Endothelial cell of umbilical vein (primary cell): ENCODE data around the gene DCUN1D2. TPM values are rescaled to one million over a fixed set of nuclear protein-coding genes. Genes with fewer than 3 reads are reported as not detected.

ENCODE experiments used
- BruUV-seq: library from RNA; stranded (reverse); fragments of 400-500 nt; replicated peaks from 2 replicates; lab custom pipeline; 2021; lab: Mats Ljungman, UMichigan
- CTCF ChIA-PET: fragments of 300-600, 350-600 bp; sonication (Branson Sonifier 250); formaldehyde crosslinking; loops from one replicate; lab custom pipeline; 2021; ENCODE audit warnings: antibody characterized with exemption, inconsistent platforms; lab: Charles Lee
- POLR2A ChIA-PET: fragments of 300-600, 350-600 bp; sonication (Branson Sonifier 250); formaldehyde crosslinking; loops from one replicate; lab custom pipeline; 2021; ENCODE audit warnings: antibody characterized with exemption, inconsistent platforms; lab: Charles Lee
- DNase-seq: peaks from one replicate; pipeline ENCODE4 v3.0.0-alpha.2; 2011; ENCODE audit warnings: low read depth, low spot score
- FAIRE-seq: peaks from 2 replicates; lab custom pipeline; 2011; peaks lifted over from hg19 to GRCh38; lab: Jason Lieb, UNC
- H2AFZ ChIP-seq: 2 replicates; pipeline ENCODE4 v1.6.0; 2012; ENCODE audit warnings: low read depth, low read length, control low read depth, inconsistent platforms
- H3K27ac ChIP-seq: 2 replicates; pipeline ENCODE4 v1.5.1; 2011; ENCODE audit warnings: low read depth, mild to moderate bottlenecking, control low read depth, low read length, moderate library complexity; ENCODE audit not compliant: insufficient read depth
- H3K27me3 ChIP-seq, 2 experiments: 2 replicates each; pipeline versions ENCODE4 v1.6.0 to v1.6.1; 2011; ENCODE audit warnings: low read length in 2 of 2, mixed read lengths in 1 of 2; ENCODE audit not compliant: control insufficient read depth in 2 of 2, insufficient read depth in 2 of 2
- H3K36me3 ChIP-seq, 2 experiments: 2 replicates in 1 of 2; 3 replicates in 1 of 2; pipeline ENCODE4 v1.5.1; 2011; ENCODE audit warnings: low read length in 2 of 2, mild to moderate bottlenecking in 1 of 2, moderate library complexity in 1 of 2; ENCODE audit not compliant: control insufficient read depth in 2 of 2, insufficient read depth in 2 of 2; ENCODE audit errors: extremely low read depth in 1 of 2
- H3K4me1 ChIP-seq: 3 replicates; pipeline ENCODE4 v1.5.1; 2011; ENCODE audit warnings: mild to moderate bottlenecking, low read length; ENCODE audit not compliant: control insufficient read depth, insufficient read depth; ENCODE audit errors: extremely low read depth
- H3K4me2 ChIP-seq: 2 replicates; pipeline ENCODE4 v1.6.1; 2011; ENCODE audit warnings: low read length, control low read depth, mixed read lengths; ENCODE audit not compliant: insufficient read depth
- H3K4me3 ChIP-seq, 3 experiments: fragments of 200-600 bp in 1 of 3; sonication (generic), shearing (Covaris generic) in 1 of 3; replicated peaks in 1 of 3; 2 replicates each; pipeline ENCODE4 v1.5.1; 2011 to 2016; ENCODE audit warnings: control low read depth in 3 of 3, low read length in 3 of 3, mild to moderate bottlenecking in 2 of 3, inconsistent platforms in 1 of 3, low read depth in 1 of 3, moderate library complexity in 1 of 3; ENCODE audit not compliant: insufficient read depth in 1 of 3
- H3K79me2 ChIP-seq: 2 replicates; pipeline ENCODE4 v1.6.0; 2012; ENCODE audit warnings: low read length, inconsistent platforms; ENCODE audit not compliant: control insufficient read depth, insufficient read depth
- H3K9ac ChIP-seq: replicated peaks from 2 replicates; pipeline ENCODE3; 2011; ENCODE audit warnings: low read length, control low read depth; ENCODE audit not compliant: insufficient read depth; ENCODE audit errors: extremely low read depth
- H3K9me1 ChIP-seq: replicated peaks from 3 replicates; pipeline ENCODE4 v1.6.0; 2011; ENCODE audit warnings: mild to moderate bottlenecking, low read length; ENCODE audit not compliant: control insufficient read depth, insufficient read depth; ENCODE audit errors: extremely low read depth
- H3K9me3 ChIP-seq: replicated peaks from 2 replicates; pipeline ENCODE4 v1.5.1; 2012; ENCODE audit warnings: low read length, inconsistent platforms; ENCODE audit not compliant: control insufficient read depth, insufficient read depth
- H4K20me1 ChIP-seq: replicated peaks from 2 replicates; pipeline ENCODE3; 2011; ENCODE audit warnings: mild to moderate bottlenecking, low read length; ENCODE audit not compliant: control insufficient read depth, insufficient read depth; ENCODE audit errors: extremely low read depth
- CTCF ChIP-seq, 2 donors: IDR thresholded peaks; 1 replicate in 1 of 2; 2 replicates in 1 of 2; pipeline ENCODE4 v1.5.1; 2011; ENCODE audit warnings: low read length in 2 of 2, mild to moderate bottlenecking in 2 of 2, moderate library complexity in 2 of 2, control low read depth in 1 of 2, inconsistent platforms in 1 of 2, low read depth in 1 of 2; ENCODE audit not compliant: insufficient read depth in 1 of 2; ENCODE audit errors: extremely low read depth in 1 of 2
- EZH2 ChIP-seq: IDR thresholded peaks from 2 replicates; pipeline ENCODE4 v1.6.1; 2012; ENCODE audit warnings: borderline replicate concordance, low read depth, mild to moderate bottlenecking, moderate library complexity, low read length, inconsistent platforms; ENCODE audit not compliant: severe bottlenecking
- FOS ChIP-seq: IDR thresholded peaks from 2 replicates; pipeline ENCODE4 v1.6.1; 2011; ENCODE audit warnings: mild to moderate bottlenecking, low read length, moderate library complexity, borderline replicate concordance; ENCODE audit not compliant: insufficient read depth
- GATA2 ChIP-seq: IDR thresholded peaks from 2 replicates; pipeline ENCODE4 v1.7.0; 2011; ENCODE audit warnings: low read depth, mild to moderate bottlenecking, moderate library complexity, mixed read lengths, low read length; ENCODE audit not compliant: insufficient read length, insufficient read depth
- JUN ChIP-seq: IDR thresholded peaks from 2 replicates; pipeline ENCODE4 v1.6.1; 2011; ENCODE audit warnings: borderline replicate concordance, low read depth; ENCODE audit not compliant: insufficient read length, insufficient read depth
- MAX ChIP-seq: IDR thresholded peaks from 2 replicates; pipeline ENCODE4 v1.6.1; 2011; ENCODE audit not compliant: insufficient read depth, insufficient read length
- MYC ChIP-seq: IDR thresholded peaks from one replicate; pipeline ENCODE4 v1.6.1; 2011; ENCODE audit warnings: mild to moderate bottlenecking, low read depth, low read length
- POLR2A ChIP-seq: IDR thresholded peaks from 2 replicates; pipeline ENCODE4 v1.6.1; 2012; ENCODE audit warnings: low read depth, mild to moderate bottlenecking, control low read depth, low read length
- POLR2AphosphoS5 ChIP-seq: IDR thresholded peaks from 2 replicates; pipeline ENCODE4 v1.6.1; 2012; ENCODE audit warnings: low read depth, mild to moderate bottlenecking, control low read depth, low read length, moderate library complexity; ENCODE audit not compliant: insufficient read depth
- dilution Hi-C: fragments of 300-500 bp; cut with MboI; formaldehyde crosslinking; loops from one replicate; pipeline ENCODE4 v1.15.0; 2019; ENCODE audit warnings: low sequenced_read_pairs; ENCODE audit not compliant: extremely low pct_ligation_motif_present
- intact Hi-C: fragments of 100-400 bp; cut with micrococcal nuclease; formaldehyde crosslinking; loops from one replicate; pipeline ENCODE4 v1.10.0; 2022
- polyA plus RNA-seq, 4 experiments: library from polyadenylated mRNA; depleted of rRNA in 3 of 4; stranded (reverse) in 3 of 4; unstranded in 1 of 4; fragments of >200 nt; gene quantifications; 2 replicates each; pipeline versions ENCODE4 v1.2.1 to v1.2.3, GENCODE V29; 2011 to 2012; ENCODE audit warnings: missing spikeins in 1 of 4
- total RNA-seq: library from RNA; stranded (reverse); gene quantifications from 2 replicates; pipeline ENCODE4 v1.2.3, GENCODE V29; 2021

DCUN1D2 gene
- total and polyA plus RNA-seq, 2 donors (not counting 3 experiments of a cell fraction or from before 2014, with no cell fraction given): 10.5 to 24.9 TPM

DNA sequence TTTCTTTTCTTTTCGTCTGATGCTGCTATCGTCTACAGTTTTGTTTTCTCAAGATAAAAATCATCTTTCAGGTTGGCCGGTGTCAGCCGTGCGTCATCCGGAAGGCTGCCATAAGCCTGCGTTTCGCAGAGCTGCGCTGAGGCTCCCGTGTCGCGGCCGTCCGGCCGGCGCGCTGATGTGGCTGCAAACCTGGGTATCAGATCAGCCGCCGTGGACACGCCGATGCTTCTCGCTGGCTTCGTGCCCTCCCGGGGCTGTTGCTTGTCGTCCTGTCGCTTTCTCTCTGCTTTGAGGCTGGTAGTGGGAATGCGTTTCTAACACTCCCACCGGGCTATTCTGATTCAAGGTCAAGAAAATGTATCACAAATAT is 48.2 kb upstream of the DCUN1D2 start:
- ChIA-PET CTCF (no interaction called here), POLR2A (no interaction called here)
- Histone ChIP-seq H3K36me3 (peaks cover 2 to 26% of the 10 kb centered on the region in 2 experiments), H3K4me3 (no peak overlapping the region), H2AFZ (no peak overlapping the region), H3K9ac (no peak overlapping the region), H3K27ac (no peak overlapping the region), H3K79me2 (peaks cover 22% of the 10 kb centered on the region), H4K20me1 (no peaks in the 10 kb centered on the region), H3K9me1 (no peaks in the 10 kb centered on the region), H3K9me3 (no peaks in the 10 kb centered on the region), H3K4me2 (no peak overlapping the region), H3K4me1 (no peaks in the 10 kb centered on the region), H3K27me3 (no peaks in the 10 kb centered on the region)
- no peak for FAIRE-seq
- dilution Hi-C loops: no loop called here
- intact Hi-C loops: no loop called here
- DNase-seq: no peak
- TF ChIP-seq CTCF (IDR thresholded peaks at IDR 0.05; ENCODE audit: extremely low read depth in 1 of 2, insufficient read depth in 1 of 2, low read depth in 1 of 2, low read length in 2 of 2): no peak
- TF ChIP-seq FOS: no peak
- TF ChIP-seq POLR2A: no peak
- TF ChIP-seq EZH2: no peak
- TF ChIP-seq MYC: no peak
- TF ChIP-seq GATA2: no peak
- TF ChIP-seq MAX: no peak
- no peak for TF ChIP-seq JUN
- no peak for TF ChIP-seq POLR2AphosphoS5
- BruUV-seq: no TSS peak
